GM23338 (cell line): ENCODE measurements around the gene ZNF805. TPM values are rescaled to one million over a fixed set of nuclear protein-coding genes. Genes with fewer than 3 reads are reported as not detected.

ENCODE experiments used
- ATAC-seq: fragments of 200-7000 bp; cut with Tn5 transposase; 3 replicates; pipeline ENCODE4 v1.9.1; 2020
- DNase-seq: peaks from one replicate; pipeline ENCODE4 v3.0.0-alpha.2; 2015; ENCODE audit warnings: low spot score
- H2AFZ ChIP-seq: fragments of 200-600 bp; sonication (generic); 2 replicates; pipeline ENCODE4 v1.8.0; 2016; ENCODE audit warnings: antibody characterized with exemption, mild to moderate bottlenecking, moderate library complexity
- H3F3A ChIP-seq: fragments of 200-600 bp; sonication (generic); replicated peaks from 2 replicates; pipeline ENCODE4 v1.8.0; 2017; ENCODE audit warnings: antibody characterized with exemption, mixed run types, low read depth
- H3K27ac ChIP-seq: fragments of 200-600 bp; sonication (generic); 2 replicates; pipeline ENCODE4 v1.6.1; 2016; ENCODE audit warnings: low read depth
- H3K27me3 ChIP-seq: fragments of 200-600 bp; sonication (generic); 2 replicates; pipeline ENCODE4 v1.8.0; 2016; ENCODE audit warnings: mild to moderate bottlenecking, mixed run types, moderate library complexity; ENCODE audit not compliant: insufficient read depth
- H3K36me3 ChIP-seq: fragments of 200-600 bp; sonication (generic); 2 replicates; pipeline ENCODE4 v1.8.0; 2016; ENCODE audit warnings: mild to moderate bottlenecking; ENCODE audit not compliant: insufficient read depth
- H3K4me1 ChIP-seq: fragments of 200-600 bp; sonication (generic); 2 replicates; pipeline ENCODE4 v1.8.0; 2016; ENCODE audit warnings: mild to moderate bottlenecking, moderate library complexity; ENCODE audit not compliant: insufficient read depth
- H3K4me2 ChIP-seq: fragments of 200-600 bp; sonication (generic); 2 replicates; pipeline ENCODE4 v1.7.1; 2017; ENCODE audit warnings: mixed run types
- H3K4me3 ChIP-seq: fragments of 200-600 bp; sonication (generic); 2 replicates; pipeline ENCODE4 v1.6.1; 2016; ENCODE audit warnings: mixed run types
- H3K79me2 ChIP-seq: fragments of 200-600 bp; sonication (generic); replicated peaks from 2 replicates; pipeline ENCODE4 v1.8.0; 2017; ENCODE audit warnings: mild to moderate bottlenecking; ENCODE audit not compliant: insufficient read depth
- H3K9me2 ChIP-seq: fragments of 200-600 bp; sonication (generic); 2 replicates; pipeline ENCODE4 v1.8.0; 2017; ENCODE audit not compliant: insufficient read depth
- H4K20me1 ChIP-seq: fragments of 200-600 bp; sonication (generic); replicated peaks from 2 replicates; pipeline ENCODE4 v1.8.0; 2017; ENCODE audit warnings: mild to moderate bottlenecking; ENCODE audit not compliant: insufficient read depth
- H3K27ac Mint-ChIP-seq: 2 replicates; pipeline ENCODE4 v1.8.0; 2020; ENCODE audit warnings: inconsistent platforms, mild to moderate bottlenecking, moderate library complexity, mixed read lengths
- H3K27me3 Mint-ChIP-seq: 3 replicates; pipeline ENCODE4 v1.8.0; 2022; ENCODE audit warnings: low read depth, mild to moderate bottlenecking, moderate library complexity, mixed read lengths, inconsistent platforms; ENCODE audit not compliant: insufficient read depth, poor library complexity
- H3K36me3 Mint-ChIP-seq: 3 replicates; pipeline ENCODE4 v1.8.0; 2021; ENCODE audit warnings: low read depth, mild to moderate bottlenecking, inconsistent platforms, moderate library complexity, mixed read lengths
- H3K4me1 Mint-ChIP-seq: 3 replicates; pipeline ENCODE4 v1.8.0; 2020; ENCODE audit warnings: mild to moderate bottlenecking, inconsistent platforms, mixed read lengths
- H3K4me3 Mint-ChIP-seq: 3 replicates; pipeline ENCODE4 v1.8.0; 2021; ENCODE audit warnings: moderate library complexity, mild to moderate bottlenecking, inconsistent platforms, mixed read lengths
- H3K9me3 Mint-ChIP-seq: 3 replicates; pipeline ENCODE4 v1.8.0; 2020; ENCODE audit warnings: moderate library complexity, mild to moderate bottlenecking, inconsistent platforms, mixed read lengths
- CREB1 ChIP-seq: fragments of 250-450 bp; sonication (Bioruptor Pico); IDR thresholded peaks from 2 replicates; pipeline ENCODE4 v1.5.0; 2020; ENCODE audit warnings: low read depth, mild to moderate bottlenecking, moderate library complexity
- CTCF ChIP-seq, 2 experiments: fragments of 200-600 bp in 1 of 2; sonication (generic) in 1 of 2; conservative IDR thresholded peaks; 2 replicates each; pipeline versions ENCODE4 v1.5.1 to v1.6.1; 2016 to 2017; ENCODE audit warnings: antibody characterized with exemption in 2 of 2, low read depth in 2 of 2, mild to moderate bottlenecking in 2 of 2, moderate library complexity in 1 of 2
- EZH2 ChIP-seq: fragments of 200-600 bp; sonication (generic); IDR thresholded peaks from one replicate; pipeline ENCODE4 v1.8.0; 2017; ENCODE audit warnings: antibody characterized with exemption, mild to moderate bottlenecking, low read depth; ENCODE audit not compliant: unreplicated experiment
- EZH2phosphoT487 ChIP-seq: fragments of 200-600 bp; sonication (generic); IDR thresholded peaks from one replicate; pipeline ENCODE4 v1.8.1; 2018; ENCODE audit warnings: antibody characterized with exemption; ENCODE audit not compliant: unreplicated experiment
- JUNB ChIP-seq: IDR thresholded peaks from one replicate; pipeline ENCODE4 v1.6.1; 2016; ENCODE audit warnings: antibody characterized with exemption; ENCODE audit not compliant: unreplicated experiment
- NANOG ChIP-seq: IDR thresholded peaks from 2 replicates; pipeline ENCODE4 v1.6.1; 2016; ENCODE audit warnings: antibody characterized with exemption, borderline replicate concordance
- POLR2AphosphoS5 ChIP-seq: IDR thresholded peaks from 2 replicates; pipeline ENCODE4 v1.6.1; 2016; ENCODE audit warnings: antibody characterized with exemption, low read depth
- STAT1 ChIP-seq: IDR thresholded peaks from one replicate; pipeline ENCODE4 v1.6.1; 2016; ENCODE audit warnings: antibody characterized with exemption; ENCODE audit not compliant: unreplicated experiment
- ZNF114 ChIP-seq: fragments of 250-450 bp; sonication (Bioruptor Pico); IDR thresholded peaks from 2 replicates; pipeline ENCODE4 v1.5.0; 2020; ENCODE audit warnings: mild to moderate bottlenecking, moderate library complexity
- ZNF331 ChIP-seq: fragments of 250-450 bp; sonication (Bioruptor Pico); IDR thresholded peaks from 2 replicates; pipeline ENCODE4 v1.5.0; 2020; ENCODE audit warnings: low read depth, mild to moderate bottlenecking, moderate library complexity
- ZNF462 ChIP-seq: fragments of 250-450 bp; sonication (Bioruptor Pico); IDR thresholded peaks from 2 replicates; pipeline ENCODE4 v1.5.0; 2020; ENCODE audit warnings: mild to moderate bottlenecking, moderate library complexity
- polyA plus RNA-seq: library from polyadenylated mRNA; unstranded; fragments of >200 nt; fragmentation: Nextera tagmentation; extraction: Ambion mirVana; gene quantifications from 2 replicates; pipeline ENCODE4 v1.2.1, GENCODE V29; 2016
- total RNA-seq: library from RNA; depleted of rRNA; stranded (reverse); fragments of >200 nt; shearing (Covaris generic); gene quantifications from 2 replicates; pipeline ENCODE4 v1.2.3, GENCODE V29; 2014
- TF ChIP-seq, protein P1 (sequence below): IDR thresholded peaks from 2 replicates; pipeline ENCODE4 v1.6.1; 2016; ENCODE audit warnings: antibody characterized with exemption
- TF ChIP-seq, protein P2 (sequence below): IDR thresholded peaks from one replicate; pipeline ENCODE4 v1.6.1; 2018; ENCODE audit warnings: antibody characterized with exemption; ENCODE audit not compliant: unreplicated experiment

The ZNF805 gene
- total and polyA plus RNA-seq, 2 experiments from 2014 or later = 1.7 to 19.0 TPM

DNA sequence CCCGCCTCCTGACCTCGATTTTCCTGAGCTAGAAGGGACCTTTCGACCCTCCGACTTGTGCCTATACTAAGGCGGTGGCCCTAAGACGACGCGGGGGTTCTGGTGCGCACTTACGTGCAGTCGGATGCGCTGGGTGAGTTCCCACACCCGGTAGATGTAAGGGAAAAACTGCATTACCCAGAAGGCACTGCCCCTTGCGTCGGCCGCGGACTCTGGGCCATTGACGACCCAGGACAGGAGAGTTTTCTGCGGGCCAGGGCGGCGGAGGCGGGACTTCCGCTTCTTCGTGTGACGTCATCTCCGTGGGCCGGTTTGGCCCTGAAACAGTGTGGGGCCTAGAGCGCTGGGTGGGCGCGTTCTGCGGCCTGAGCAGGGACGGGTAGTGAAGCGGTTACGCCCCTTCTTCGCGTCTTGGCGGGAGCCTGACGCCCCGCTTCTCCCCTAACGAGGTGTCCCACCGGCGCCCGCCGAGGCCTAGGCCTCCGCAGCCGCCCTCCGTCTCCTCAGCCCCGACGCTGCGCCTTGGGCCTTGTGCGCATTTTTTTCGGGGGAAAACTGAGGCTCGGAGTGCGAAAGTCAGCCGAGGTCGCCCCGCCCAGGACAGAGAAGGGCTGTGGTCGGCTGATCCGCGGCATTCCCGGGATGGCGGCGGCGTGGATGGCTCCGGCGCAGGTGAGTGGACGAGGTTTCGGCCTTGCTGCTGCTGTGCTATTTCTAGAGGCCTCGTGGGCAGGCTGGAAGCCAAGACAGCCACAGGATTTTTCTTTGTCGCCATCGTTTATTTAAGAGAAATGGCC is 39.9 kb downstream of the ZNF805 start, which contains the start of gene ZNF460:
Gene ZNF460, plus strand, starts transcription at position 321 of the 797 bp plus-strand sequence. Its CDS starts 322 bp downstream, at position 643.
- ATAC-seq (peak; percentile 93), DNase-seq (peak; percentile 99)
- H3K79me2 ChIP-seq = peaks cover 49% of the 10 kb centered on the region
- peak within 1 kb of the TSS; percentile 68 for H3K4me3 ChIP-seq
- H3K27ac Mint-ChIP-seq = no peak within 1 kb of the TSS
- H3K36me3 Mint-ChIP-seq = peaks cover 41% of the 10 kb centered on the region
- peaks cover 13% of the 10 kb centered on the region for H3K4me1 ChIP-seq
- no peaks in the 10 kb centered on the region for H3K9me2 ChIP-seq
- H3K4me1 Mint-ChIP-seq = peaks cover 11% of the 10 kb centered on the region
- peak; percentile 99 for TF ChIP-seq CREB1 (CRISPR knock-in tag)
- no peak for TF ChIP-seq ZNF114 (CRISPR knock-in tag)
- no peak for TF ChIP-seq CTCF (conservative IDR thresholded peaks at IDR 0.05; ENCODE audit: low read depth in 2 of 2)
- TF ChIP-seq JUNB = no peak
- TF ChIP-seq, protein P1, sequence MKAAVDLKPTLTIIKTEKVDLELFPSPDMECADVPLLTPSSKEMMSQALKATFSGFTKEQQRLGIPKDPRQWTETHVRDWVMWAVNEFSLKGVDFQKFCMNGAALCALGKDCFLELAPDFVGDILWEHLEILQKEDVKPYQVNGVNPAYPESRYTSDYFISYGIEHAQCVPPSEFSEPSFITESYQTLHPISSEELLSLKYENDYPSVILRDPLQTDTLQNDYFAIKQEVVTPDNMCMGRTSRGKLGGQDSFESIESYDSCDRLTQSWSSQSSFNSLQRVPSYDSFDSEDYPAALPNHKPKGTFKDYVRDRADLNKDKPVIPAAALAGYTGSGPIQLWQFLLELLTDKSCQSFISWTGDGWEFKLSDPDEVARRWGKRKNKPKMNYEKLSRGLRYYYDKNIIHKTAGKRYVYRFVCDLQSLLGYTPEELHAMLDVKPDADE = peak; percentile 91
- TF ChIP-seq STAT1 = no peak
- no peak for TF ChIP-seq NANOG
- TF ChIP-seq, protein P2, sequence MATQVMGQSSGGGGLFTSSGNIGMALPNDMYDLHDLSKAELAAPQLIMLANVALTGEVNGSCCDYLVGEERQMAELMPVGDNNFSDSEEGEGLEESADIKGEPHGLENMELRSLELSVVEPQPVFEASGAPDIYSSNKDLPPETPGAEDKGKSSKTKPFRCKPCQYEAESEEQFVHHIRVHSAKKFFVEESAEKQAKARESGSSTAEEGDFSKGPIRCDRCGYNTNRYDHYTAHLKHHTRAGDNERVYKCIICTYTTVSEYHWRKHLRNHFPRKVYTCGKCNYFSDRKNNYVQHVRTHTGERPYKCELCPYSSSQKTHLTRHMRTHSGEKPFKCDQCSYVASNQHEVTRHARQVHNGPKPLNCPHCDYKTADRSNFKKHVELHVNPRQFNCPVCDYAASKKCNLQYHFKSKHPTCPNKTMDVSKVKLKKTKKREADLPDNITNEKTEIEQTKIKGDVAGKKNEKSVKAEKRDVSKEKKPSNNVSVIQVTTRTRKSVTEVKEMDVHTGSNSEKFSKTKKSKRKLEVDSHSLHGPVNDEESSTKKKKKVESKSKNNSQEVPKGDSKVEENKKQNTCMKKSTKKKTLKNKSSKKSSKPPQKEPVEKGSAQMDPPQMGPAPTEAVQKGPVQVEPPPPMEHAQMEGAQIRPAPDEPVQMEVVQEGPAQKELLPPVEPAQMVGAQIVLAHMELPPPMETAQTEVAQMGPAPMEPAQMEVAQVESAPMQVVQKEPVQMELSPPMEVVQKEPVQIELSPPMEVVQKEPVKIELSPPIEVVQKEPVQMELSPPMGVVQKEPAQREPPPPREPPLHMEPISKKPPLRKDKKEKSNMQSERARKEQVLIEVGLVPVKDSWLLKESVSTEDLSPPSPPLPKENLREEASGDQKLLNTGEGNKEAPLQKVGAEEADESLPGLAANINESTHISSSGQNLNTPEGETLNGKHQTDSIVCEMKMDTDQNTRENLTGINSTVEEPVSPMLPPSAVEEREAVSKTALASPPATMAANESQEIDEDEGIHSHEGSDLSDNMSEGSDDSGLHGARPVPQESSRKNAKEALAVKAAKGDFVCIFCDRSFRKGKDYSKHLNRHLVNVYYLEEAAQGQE = no peak
- TF ChIP-seq EZH2 = no peak
- TF ChIP-seq EZH2phosphoT487 = no peak
- no peak for TF ChIP-seq ZNF331
- TF ChIP-seq POLR2AphosphoS5 = peak; percentile 51; the same call in 1 of the 2 replicates
- no peak for TF ChIP-seq ZNF462 (CRISPR knock-in tag)
- H3K9me3 Mint-ChIP-seq = no peaks in the 10 kb centered on the region; the same call in 2 of the 3 replicates
- H2AFZ ChIP-seq = 0 out of 2 replicates have a peak within 1 kb of the TSS, but pooled peaks have one; percentile 74
- peaks cover 9% of the 10 kb centered on the region for H3K27me3 Mint-ChIP-seq
- H3K36me3 ChIP-seq = peaks cover 12% of the 10 kb centered on the region
- H4K20me1 ChIP-seq = peaks cover 30% of the 10 kb centered on the region
- no peaks in the 10 kb centered on the region for H3F3A ChIP-seq
- no peaks in the 10 kb centered on the region for H3K27me3 ChIP-seq
- H3K4me3 Mint-ChIP-seq = no peak within 1 kb of the TSS
- peak within 1 kb of the TSS; percentile 99 for H3K27ac ChIP-seq
- peak within 1 kb of the TSS; percentile 100 for H3K4me2 ChIP-seq
